HL-60/S4 treated with phorbol 12-myristate 13-acetate at 8.2 ng/mL for 4 days and 3 days (cell line): ENCODE measurements around the gene CDH12.
"Not testable (repeated sequence)": the region's sequence is repeated elsewhere in the genome, so short reads cannot be mapped to it uniquely, and the experiment has no call there.

Source experiments
- in situ Hi-C: fragments of 300-500 bp; cut with MboI; formaldehyde crosslinking; loops from 2 replicates; pipeline ENCODE4 v1.15.0; 2022; ENCODE audit warnings: low sequenced_read_pairs

CDH12 gene

GRCh38 chr5:22852807-22853660 is at the start of gene CDH12:
CDH12 (minus strand) TSS chr5:22853344.
- in situ Hi-C loops, result no loop called here

- in situ Hi-C loops, result no loop called here
These were observed 48.7 kb upstream of the CDH12 start for GRCh38 chr5:22901885-22902284.

- in situ Hi-C loops, result no loop called here
These were observed 47.7 kb upstream of the CDH12 start for GRCh38 chr5:22900801-22901310.

- in situ Hi-C loops, result no loop called here
These were observed 46.2 kb upstream of the CDH12 start for GRCh38 chr5:22899341-22899740.

GRCh38 chr5:22896152-22896551 is 43.0 kb upstream of the CDH12 start:
- in situ Hi-C loops, result no loop called here

- in situ Hi-C loops, result no loop called here
These were observed 39.3 kb upstream of the CDH12 start for GRCh38 chr5:22892441-22892840.

GRCh38 chr5:22889720-22890119 is 36.6 kb upstream of the CDH12 start:
- in situ Hi-C loops, result no loop called here

GRCh38 chr5:22887566-22887965 is 34.4 kb upstream of the CDH12 start:
- in situ Hi-C loops, result no loop called here

GRCh38 chr5:22858911-22859310 is 5.8 kb upstream of the CDH12 start:
- in situ Hi-C loops, result not testable (repeated sequence)

GRCh38 chr5:22855824-22856223 is 2.7 kb upstream of the CDH12 start:
- in situ Hi-C loops, result no loop called here

- in situ Hi-C loops, result no loop called here
These were observed 2.2 kb downstream of the CDH12 start for GRCh38 chr5:22850981-22851380.

GRCh38 chr5:22846693-22847092 is 6.5 kb downstream of the CDH12 start:
- in situ Hi-C loops, result no loop called here

GRCh38 chr5:22844636-22845035 is 8.5 kb downstream of the CDH12 start:
- in situ Hi-C loops, result no loop called here

GRCh38 chr5:22844155-22844554 is 9.0 kb downstream of the CDH12 start:
- in situ Hi-C loops, result no loop called here

GRCh38 chr5:22842574-22842973 is 10.6 kb downstream of the CDH12 start:
- in situ Hi-C loops, result no loop called here

- in situ Hi-C loops, result no loop called here
These were observed 15.3 kb downstream of the CDH12 start for GRCh38 chr5:22837803-22838202.

- in situ Hi-C loops, result no loop called here
These were observed 17.5 kb downstream of the CDH12 start for GRCh38 chr5:22835686-22836085.

GRCh38 chr5:22793463-22793862 is 59.7 kb downstream of the CDH12 start:
- in situ Hi-C loops, result no loop called here

GRCh38 chr5:22787807-22788206 is 65.3 kb downstream of the CDH12 start:
- in situ Hi-C loops, result no loop called here

- in situ Hi-C loops, result no loop called here
These were observed 65.7 kb downstream of the CDH12 start for GRCh38 chr5:22787398-22787797.

GRCh38 chr5:22780756-22781155 is 72.4 kb downstream of the CDH12 start:
- in situ Hi-C loops, result no loop called here

- in situ Hi-C loops, result no loop called here
These were observed 73.6 kb downstream of the CDH12 start for GRCh38 chr5:22779499-22779898.

- in situ Hi-C loops, result no loop called here
These were observed 76.9 kb downstream of the CDH12 start for GRCh38 chr5:22776285-22776684.
